Fibroblast of the aortic adventitia (primary cell): ENCODE data around the gene GPR152. TPM values are rescaled to one million over a fixed set of nuclear protein-coding genes. Genes with fewer than 3 reads are reported as not detected.

ENCODE experiments used
- DNase-seq: peaks from one replicate; pipeline ENCODE4 v3.0.0-alpha.2; 2010; ENCODE audit warnings: low read depth
- H3K4me3 ChIP-seq: 2 replicates; pipeline ENCODE4 v1.5.1; 2011; ENCODE audit warnings: low read depth, mild to moderate bottlenecking, control low read depth, low read length, moderate library complexity
- total RNA-seq: library from RNA; depleted of rRNA; stranded (reverse); fragments of >200 nt; gene quantifications from 2 replicates; pipeline ENCODE4 v1.2.3, GENCODE V29; 2012; ENCODE audit warnings: low replicate concordance
- TF ChIP-seq, protein P1 (sequence below): IDR thresholded peaks from 2 replicates; pipeline ENCODE4 v1.5.1; 2011; ENCODE audit warnings: mild to moderate bottlenecking, low read length, control low read depth, inconsistent platforms; ENCODE audit not compliant: insufficient read depth

GPR152 gene
- total RNA-seq, 1 donor, result not detected

GRCh38 chr11:67472882-67473281, 20.4 kb upstream of the GPR152 start:
- TF ChIP-seq, protein P1, sequence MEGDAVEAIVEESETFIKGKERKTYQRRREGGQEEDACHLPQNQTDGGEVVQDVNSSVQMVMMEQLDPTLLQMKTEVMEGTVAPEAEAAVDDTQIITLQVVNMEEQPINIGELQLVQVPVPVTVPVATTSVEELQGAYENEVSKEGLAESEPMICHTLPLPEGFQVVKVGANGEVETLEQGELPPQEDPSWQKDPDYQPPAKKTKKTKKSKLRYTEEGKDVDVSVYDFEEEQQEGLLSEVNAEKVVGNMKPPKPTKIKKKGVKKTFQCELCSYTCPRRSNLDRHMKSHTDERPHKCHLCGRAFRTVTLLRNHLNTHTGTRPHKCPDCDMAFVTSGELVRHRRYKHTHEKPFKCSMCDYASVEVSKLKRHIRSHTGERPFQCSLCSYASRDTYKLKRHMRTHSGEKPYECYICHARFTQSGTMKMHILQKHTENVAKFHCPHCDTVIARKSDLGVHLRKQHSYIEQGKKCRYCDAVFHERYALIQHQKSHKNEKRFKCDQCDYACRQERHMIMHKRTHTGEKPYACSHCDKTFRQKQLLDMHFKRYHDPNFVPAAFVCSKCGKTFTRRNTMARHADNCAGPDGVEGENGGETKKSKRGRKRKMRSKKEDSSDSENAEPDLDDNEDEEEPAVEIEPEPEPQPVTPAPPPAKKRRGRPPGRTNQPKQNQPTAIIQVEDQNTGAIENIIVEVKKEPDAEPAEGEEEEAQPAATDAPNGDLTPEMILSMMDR, result no peak

GRCh38 chr11:67470337-67471002, 17.9 kb upstream of the GPR152 start:
- DNase-seq, result no peak
- TF ChIP-seq, protein P1, result no peak
- no peak overlapping the region for H3K4me3 ChIP-seq

More at GRCh38 chr11:67472882-67473281, 20.4 kb upstream of the GPR152 start:
- DNase-seq, result no peak
- no peak overlapping the region for H3K4me3 ChIP-seq

GRCh38 chr11:67469508-67469811, 16.9 kb upstream of the GPR152 start:
- TF ChIP-seq, protein P1, result no peak
- no peak for DNase-seq
- H3K4me3 ChIP-seq, result peak overlapping the region; percentile 73

DNA sequence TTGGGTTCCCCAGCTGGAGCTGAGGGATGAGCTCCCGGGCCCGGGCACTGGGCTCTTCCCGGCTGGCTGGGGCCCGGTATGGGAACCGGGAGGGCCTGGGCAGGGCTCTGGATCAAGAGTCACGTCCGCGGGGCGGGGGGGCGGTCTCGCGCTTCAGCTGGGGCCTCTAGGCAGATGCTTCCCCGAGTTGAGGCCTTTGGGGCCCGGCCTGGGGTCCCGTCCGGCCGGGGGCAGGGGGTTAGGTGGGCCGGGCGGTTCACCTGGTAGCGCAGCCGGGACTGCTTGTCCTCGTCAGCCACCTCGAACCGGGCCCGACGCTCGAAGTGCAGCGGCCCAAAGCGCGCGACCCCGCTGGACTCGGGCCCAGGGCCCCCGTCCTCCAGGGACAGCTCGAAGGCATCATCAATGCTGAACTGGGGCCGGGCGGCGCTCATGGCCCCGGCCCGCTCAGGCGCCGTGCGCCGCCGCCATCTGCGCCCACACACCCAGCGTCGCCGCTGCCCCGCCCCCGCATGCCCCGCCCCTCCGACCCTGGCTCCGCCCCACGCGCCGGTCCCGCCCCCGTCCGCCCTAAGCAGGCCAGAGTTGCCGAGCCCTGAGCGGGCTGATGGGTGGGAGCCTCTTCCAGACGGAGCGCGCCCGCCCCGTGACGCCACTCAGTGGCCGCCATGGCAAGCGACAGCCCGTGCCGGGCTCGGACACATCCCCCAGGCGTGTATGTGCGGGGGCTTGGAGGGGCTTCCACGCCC, 16.4 kb upstream of the GPR152 start, which contains the start of gene TMEM134:
TMEM134 (minus strand) TSS at position 493 of the 749 bp plus-strand sequence; CDS start at position 434, 59 bp downstream.
- H3K4me3 ChIP-seq, result peak within 1 kb of the TSS; percentile 78
- TF ChIP-seq, protein P1, result peak; percentile 18
- DNase-seq, result peak; percentile 86

DNA sequence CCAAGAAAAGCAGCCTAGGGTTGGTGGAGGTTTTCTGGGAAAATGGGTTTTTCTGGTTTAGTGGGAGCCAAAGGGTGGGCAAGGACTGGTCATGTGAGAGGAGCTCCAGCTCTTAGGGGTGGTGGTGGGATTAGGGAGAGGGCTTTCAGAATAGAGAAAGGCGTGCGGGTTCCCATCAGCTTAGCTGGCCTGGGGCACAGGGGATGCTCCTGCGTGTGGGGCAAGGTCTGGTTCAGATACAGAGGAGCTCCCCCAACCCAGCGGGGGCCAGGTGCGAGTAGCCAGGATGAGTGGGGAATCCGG, 15.9 kb upstream of the GPR152 start:
- H3K4me3 ChIP-seq, result peak overlapping the region; percentile 78
- TF ChIP-seq, protein P1, result no peak
- no peak for DNase-seq

DNA sequence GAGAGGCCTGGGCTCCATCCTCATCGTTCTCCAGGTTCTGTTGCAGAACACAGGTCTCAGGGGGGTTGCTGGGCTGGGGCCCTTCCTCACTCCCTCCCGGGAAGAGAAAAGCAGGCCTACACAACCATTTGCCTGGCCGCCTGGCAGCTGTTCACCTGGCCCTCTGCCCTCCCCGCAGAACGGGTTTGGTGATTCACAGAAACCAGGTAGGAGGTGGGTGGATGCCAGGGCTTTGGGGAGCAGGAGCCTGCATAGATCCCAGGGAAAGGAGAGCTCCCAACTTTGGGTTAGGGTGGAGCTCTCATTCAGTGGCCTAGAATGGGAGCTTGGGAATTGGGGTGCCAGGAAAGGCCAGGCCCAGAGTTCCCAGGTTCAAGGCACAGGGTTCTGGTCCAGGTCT, 15.5 kb upstream of the GPR152 start:
- peak overlapping the region; percentile 78 for H3K4me3 ChIP-seq
- peak; percentile 14 for DNase-seq
- TF ChIP-seq, protein P1, result no peak
